Midbrain (tissue), 1 donor: ENCODE results near the gene UBE2Q1.
"Not testable (repeated sequence)": the region's sequence is repeated elsewhere in the genome, so short reads cannot be mapped to it uniquely, and the experiment has no call there.

Experiments used
- DNase-seq: peaks from one replicate; lab custom pipeline; 2025; lab: John Stamatoyannopoulos, UW

The UBE2Q1 gene

GRCh38 chr1:154550657-154551056 is 7.8 kb downstream of the UBE2Q1 start:
- DNase-seq, result no peak

GRCh38 chr1:154550070-154550469 is 8.4 kb downstream of the UBE2Q1 start:
- DNase-seq, result no peak

GRCh38 chr1:154549202-154549770 is 9.2 kb downstream of the UBE2Q1 start:
- DNase-seq, result no peak

- no peak for DNase-seq
These were observed 10.4 kb downstream of the UBE2Q1 start for GRCh38 chr1:154548028-154548427.

GRCh38 chr1:154547105-154547732 is 11.2 kb downstream of the UBE2Q1 start:
- no peak for DNase-seq

DNA sequence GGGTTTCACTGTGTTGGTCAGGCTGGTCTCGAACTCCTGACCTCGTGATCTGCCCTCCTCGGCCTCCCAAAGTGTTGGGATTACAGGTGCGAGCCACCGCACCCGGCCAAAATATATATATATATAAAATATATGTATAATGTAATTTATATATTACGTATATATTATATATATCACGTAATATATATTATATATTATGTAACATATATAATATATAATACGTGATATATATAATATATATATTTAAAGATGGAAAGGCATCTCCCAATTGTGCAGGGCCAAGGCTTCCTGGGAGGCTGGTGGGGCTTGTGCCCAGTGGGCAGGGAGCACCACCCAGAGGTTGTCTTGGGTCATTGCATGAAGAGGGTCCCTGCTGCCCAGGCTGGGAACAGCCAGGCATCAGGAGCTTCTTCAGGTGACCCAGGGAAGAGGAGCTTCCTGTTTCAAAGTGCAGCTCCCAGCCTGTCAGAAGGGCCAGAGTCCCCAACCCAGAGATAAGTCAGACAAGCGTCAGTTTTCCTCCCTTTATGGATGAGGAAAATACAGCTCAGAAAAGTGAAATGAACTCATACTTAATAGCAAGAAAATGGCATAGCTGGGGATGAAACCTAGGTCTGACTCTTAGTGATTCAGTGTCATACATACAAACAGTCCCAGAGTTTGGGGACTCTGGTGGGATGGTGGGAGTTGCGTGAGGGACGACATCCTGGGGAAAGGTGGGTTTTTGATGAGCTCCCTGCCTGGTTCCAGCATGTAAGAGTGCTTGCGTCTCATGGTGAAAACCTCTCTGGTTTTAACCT is 12.0 kb downstream of the UBE2Q1 start:
- DNase-seq, result peak; percentile 44

DNA sequence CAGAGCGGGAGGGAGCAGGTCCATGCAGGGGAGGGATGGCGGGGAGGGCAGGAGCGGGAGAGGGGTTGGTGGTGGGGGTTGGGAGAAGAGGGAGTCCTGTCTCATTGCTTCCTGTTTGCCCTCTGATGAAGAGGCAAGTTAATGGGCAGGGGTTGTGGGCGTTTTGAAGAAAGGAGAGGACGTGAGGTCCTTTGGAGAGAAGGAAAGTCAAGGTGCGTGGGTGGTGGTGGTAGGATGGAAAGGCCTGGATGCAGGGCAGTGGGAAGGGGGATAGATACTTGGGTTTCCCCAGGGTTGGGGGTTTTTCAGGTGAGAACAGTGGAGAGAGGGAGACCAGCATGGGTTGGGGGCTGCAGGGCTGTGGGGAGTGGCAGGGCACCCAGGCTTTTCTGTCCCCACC is 17.2 kb downstream of the UBE2Q1 start:
- no peak for DNase-seq

DNA sequence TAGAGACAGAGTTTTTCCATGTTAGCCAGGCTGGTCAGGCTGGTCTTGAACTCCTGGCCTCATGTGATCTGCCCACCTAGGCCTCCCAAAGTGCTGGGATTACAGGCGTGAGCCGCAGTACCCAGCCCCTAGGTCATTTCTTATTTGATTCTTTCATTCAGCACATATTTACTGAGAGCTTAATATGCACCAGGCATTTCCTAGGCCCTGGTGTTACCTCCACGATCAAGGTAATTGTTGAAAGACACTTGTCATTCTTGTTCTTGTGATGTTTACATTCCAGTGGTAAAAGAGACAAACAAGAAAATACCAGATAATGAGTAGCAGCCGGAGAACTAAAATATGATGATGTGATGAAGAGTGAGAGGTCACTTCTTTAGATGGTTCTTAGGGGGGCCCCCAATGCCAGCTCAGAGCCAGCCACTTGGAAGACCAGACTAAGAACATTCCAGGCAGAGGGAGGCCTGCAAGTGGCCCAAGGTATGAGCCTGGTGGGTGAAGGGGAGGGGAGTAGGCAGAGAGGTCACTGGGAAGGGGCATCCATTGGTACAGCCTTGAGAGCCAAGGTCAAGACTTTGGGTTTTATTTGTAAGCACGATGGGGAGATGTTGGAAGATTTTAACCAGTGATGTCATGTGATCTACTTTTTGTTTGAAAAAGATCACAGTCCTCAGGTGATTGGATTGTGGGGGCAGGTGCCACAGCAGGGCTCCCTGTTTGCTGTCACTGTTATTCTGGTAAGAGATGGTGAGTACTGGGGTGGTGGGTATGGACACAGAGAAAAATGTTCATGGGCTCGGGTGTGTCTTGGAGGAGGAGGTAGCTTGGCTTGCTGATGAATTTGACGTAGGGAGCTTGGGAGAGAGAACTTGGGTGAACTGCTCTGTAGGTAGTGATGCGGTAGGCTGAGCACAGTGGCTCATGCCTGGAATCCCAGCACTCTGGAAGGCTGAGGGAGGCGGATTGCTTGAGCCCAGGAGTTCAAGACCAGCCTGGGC is 18.7 kb downstream of the UBE2Q1 start:
- no peak for DNase-seq

DNA sequence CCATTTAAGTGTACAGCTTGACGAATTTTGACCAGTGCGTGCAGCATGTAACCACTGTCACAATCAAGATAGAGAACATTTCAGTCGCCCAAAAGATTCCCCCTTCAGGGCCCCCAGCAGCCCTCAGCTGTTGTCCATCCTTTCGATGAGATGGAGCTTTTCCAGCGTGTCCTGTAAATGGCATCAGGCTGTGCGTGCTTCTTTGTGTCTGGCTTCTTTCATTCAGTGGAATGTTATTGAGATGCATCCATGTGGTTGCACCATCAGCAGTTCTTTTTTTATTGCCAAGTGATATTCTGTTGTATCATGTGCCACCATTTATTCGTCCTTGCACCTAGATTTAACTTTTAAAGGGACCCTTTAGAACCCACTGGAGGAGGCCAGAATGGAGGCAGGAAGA is 21.9 kb downstream of the UBE2Q1 start:
- no peak for DNase-seq

- DNase-seq, result no peak
These were observed 24.3 kb downstream of the UBE2Q1 start for GRCh38 chr1:154533952-154534844.

GRCh38 chr1:154531950-154532349 is 26.5 kb downstream of the UBE2Q1 start:
- DNase-seq, result not testable (repeated sequence)

GRCh38 chr1:154529308-154529707 is 29.2 kb downstream of the UBE2Q1 start:
- DNase-seq, result no peak

DNA sequence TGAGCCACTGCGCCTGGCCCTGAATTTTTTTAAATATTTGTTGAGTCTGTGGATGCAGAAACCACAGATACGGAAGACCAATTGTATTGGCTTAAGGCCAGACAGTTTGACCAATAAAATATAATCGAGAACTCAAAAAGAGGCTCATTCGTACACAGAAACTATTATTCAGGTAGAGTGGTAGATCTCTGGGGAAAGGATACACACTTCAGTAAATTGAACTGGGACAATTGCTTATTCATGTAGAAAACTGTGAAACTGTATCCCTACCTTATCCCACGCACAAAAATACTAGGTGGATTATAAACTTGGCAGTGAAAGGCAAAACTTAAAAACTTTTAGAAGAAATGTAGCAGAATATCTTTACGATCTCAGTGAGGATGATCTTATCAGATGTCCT is 31.3 kb downstream of the UBE2Q1 start:
- DNase-seq, result no peak

DNA sequence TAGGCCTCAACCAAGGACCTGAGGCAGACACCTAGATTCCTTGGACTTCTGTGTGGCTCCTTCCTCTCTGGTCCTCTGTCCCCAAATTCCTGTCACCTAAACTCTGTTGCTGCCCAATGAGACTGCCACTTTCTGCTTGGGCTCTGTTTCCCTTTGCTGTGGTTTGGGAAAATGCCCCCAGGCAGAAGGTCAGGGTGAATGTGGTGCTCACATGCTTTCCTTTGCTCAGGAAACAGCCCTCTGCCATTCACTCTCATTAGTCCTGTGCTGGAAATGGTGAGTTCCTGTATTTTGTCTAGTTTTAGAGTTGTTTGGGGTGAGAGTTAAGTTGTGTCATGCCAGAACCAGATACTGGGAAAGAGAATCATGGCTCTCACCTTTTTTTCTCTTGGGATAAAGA is 33.6 kb downstream of the UBE2Q1 start:
- no peak for DNase-seq

GRCh38 chr1:154521695-154522094 is 36.8 kb downstream of the UBE2Q1 start:
- no peak for DNase-seq

GRCh38 chr1:154520333-154520732 is 38.1 kb downstream of the UBE2Q1 start:
- no peak for DNase-seq

GRCh38 chr1:154519591-154519991 is 38.9 kb downstream of the UBE2Q1 start:
- no peak for DNase-seq

- DNase-seq, result no peak
These were observed 40.8 kb downstream of the UBE2Q1 start for GRCh38 chr1:154517661-154518060.

DNA sequence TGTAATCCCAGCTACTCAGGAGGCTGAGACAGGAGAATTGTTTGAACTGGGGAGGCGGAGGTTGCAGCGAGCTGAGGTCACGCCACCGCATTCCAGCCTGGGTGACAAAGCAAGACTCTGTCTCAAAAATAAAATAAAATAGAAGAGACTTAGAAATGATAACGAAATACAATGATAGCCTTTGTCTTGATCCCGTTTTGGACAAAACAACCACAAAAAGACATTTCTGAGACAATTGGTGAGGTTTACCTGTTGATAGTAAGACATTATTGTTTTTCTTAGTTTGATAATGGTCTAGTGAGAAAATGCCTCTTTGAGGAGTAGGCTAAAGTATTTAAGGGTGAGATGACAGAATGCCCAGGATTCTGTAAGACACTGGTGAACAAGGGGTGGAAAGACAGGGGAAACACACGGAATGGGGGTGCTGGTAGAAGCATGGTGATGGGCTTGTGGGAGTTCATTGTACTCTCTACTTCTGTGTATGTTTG is 44.4 kb downstream of the UBE2Q1 start:
- DNase-seq, result no peak

DNA sequence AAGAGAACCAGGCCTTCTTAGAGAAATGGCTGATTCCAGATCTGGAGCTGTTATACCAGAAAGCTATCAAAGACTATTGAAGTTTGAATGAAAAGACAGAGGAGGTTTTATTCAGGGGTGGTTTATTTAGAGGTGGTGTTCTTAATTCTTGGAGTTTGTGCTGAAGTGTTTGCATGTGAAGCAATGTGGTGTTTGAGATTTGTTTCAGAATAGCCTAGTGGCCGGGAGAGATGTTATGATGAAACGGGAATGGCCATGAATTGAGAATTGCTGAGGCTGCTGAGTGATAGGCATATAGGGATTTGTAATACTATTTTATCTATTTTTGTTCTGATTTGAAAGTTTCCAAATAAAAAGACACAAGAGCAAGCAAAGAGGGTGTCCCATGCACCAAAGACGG is 45.7 kb downstream of the UBE2Q1 start:
- DNase-seq, result no peak

- DNase-seq, result no peak
These were observed 54.6 kb downstream of the UBE2Q1 start for GRCh38 chr1:154503898-154504297.
